ENCODE data around the gene SPART.

DNA sequence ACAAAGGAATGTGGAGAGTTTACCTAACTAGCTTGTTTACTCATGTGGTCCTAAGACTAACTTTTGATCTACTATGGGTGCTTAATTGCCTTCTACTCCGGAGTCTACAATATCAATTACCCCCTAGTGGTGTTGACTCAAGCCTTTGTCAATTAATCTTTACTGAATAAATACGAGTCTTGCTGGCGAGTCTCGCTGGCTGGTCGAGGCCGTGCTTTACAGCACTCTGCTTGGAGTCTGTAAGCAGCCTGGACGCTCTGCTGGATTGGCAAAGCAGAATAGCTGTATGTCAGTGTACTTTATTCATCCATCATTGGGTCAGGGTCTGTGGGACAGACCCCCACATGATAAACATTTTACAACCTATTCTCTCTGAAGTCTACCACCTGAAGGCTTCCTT is 9.9 kb upstream of the SPART start:
- TF ChIP-seq, protein P1, sequence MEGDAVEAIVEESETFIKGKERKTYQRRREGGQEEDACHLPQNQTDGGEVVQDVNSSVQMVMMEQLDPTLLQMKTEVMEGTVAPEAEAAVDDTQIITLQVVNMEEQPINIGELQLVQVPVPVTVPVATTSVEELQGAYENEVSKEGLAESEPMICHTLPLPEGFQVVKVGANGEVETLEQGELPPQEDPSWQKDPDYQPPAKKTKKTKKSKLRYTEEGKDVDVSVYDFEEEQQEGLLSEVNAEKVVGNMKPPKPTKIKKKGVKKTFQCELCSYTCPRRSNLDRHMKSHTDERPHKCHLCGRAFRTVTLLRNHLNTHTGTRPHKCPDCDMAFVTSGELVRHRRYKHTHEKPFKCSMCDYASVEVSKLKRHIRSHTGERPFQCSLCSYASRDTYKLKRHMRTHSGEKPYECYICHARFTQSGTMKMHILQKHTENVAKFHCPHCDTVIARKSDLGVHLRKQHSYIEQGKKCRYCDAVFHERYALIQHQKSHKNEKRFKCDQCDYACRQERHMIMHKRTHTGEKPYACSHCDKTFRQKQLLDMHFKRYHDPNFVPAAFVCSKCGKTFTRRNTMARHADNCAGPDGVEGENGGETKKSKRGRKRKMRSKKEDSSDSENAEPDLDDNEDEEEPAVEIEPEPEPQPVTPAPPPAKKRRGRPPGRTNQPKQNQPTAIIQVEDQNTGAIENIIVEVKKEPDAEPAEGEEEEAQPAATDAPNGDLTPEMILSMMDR (IDR thresholded peaks at IDR 0.05), result no peak
- TF ChIP-seq POLR2A (IDR thresholded peaks at IDR 0.05), result no peak
- TF ChIP-seq EP300 (IDR thresholded peaks at IDR 0.05), result no peak

All from ovary (tissue), 3 donors.